Measurements from ENCODE around the gene MAPKAP1.

Gene MAPKAP1

DNA sequence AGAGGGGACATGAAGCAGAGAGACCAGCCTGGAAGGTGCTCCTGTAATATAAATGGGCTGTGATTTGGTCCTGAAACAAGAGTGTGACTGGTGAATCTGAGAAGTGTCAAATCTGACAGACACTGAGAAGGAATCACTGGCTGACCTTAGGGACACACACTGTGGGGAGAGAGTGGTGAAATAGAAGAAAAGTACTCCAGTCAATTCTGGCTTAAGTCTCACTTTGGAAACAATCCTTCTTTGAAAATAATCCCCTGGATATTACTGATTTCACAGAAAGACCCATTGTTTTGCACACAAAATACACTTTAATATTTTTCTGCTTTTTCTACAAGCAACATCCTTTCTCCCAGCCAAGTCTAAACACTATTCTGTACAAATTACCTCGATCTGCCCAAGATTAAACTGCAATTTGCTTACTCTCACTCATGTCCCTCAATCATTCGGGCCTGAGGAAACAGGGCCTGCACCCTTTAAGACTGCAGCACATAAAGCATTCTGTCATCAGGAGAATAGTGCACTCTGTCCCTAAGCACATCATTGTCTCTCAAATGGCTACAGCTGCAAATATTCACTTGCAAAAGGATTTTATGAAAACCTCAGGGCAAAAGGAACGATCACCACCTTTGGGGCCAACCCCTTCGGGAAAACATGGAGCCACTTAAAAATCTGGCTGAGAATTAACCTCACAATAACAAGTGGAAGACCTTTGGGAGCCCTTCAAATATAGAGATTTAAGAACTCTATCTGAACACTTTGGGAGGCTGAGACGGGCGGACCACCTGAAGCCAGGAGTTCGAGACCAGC lies 68.6 kb downstream of the MAPKAP1 start:
- no peak for FAIRE-seq

DNA sequence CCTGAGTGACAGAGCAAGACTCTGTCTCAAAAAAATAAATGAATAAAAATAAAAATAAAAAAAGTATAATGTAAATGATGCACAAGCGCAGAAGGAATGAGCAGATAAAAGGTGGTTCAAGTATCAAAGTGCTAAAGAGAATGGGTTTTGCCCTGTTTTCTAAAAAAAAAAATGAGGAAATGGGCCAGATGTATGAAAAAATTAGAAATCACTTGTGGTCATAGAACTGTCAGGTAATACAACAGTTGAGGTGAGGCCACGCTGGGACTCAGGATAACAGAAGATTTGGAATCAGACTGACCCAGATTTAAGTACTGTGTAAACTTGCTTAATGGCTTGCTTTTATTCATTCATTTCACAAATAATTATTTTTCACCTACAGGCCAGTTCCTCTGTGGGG lies 69.8 kb downstream of the MAPKAP1 start:
- FAIRE-seq = no peak

DNA sequence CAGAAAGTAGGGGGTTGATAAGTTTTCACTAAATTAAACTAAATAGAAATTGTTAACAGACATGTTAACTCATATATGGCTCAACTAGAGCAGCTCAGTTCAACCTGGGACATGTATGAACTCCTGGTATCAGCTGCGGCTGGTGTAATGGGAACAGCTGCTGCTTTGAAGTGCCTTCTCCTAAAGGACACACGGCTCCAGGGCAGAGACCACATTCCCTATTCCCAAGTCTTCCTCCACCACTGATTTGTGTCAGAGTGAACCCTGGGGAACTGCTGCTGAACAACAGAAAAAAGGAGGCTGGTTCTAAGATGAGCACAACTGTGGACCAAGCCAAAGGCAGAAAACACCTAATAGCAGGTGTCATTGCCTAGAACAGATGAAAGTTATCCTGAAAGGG lies 71.1 kb downstream of the MAPKAP1 start:
- FAIRE-seq = no peak

DNA sequence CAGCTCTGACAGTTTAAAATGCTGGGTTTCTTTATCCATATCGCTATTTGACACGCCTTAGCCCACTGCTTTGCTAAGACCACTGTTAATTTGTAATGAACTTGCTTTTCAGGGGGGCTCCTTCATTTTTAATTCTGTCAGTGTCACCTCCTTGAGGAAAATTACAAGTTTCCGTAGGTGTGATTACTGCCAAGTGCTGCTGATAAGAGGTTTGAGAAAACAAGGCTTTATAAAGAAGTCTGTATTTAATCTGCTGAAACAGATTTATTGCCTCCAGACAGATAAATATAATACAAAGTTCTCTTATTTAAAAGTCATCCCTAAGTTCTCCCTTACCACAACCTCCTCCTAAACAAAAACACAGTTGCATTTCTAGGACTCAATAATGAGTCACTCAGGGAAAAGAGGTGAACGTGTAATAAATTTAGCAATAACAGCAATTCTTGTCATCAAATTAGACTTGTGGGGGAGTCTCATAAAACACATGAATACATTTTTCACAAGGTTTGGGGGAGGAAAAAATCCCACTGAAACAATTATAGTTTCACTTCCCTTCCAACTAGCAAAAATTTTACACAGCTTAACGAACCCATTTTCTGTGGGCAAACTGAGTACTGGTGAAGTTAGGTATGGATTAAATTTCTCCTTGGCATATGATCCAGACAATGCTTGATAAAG lies 72.8 kb downstream of the MAPKAP1 start:
- FAIRE-seq = no peak

- no peak for FAIRE-seq
Observed at GRCh38 chr9:125633116-125633745, 73.8 kb downstream of the MAPKAP1 start.

DNA sequence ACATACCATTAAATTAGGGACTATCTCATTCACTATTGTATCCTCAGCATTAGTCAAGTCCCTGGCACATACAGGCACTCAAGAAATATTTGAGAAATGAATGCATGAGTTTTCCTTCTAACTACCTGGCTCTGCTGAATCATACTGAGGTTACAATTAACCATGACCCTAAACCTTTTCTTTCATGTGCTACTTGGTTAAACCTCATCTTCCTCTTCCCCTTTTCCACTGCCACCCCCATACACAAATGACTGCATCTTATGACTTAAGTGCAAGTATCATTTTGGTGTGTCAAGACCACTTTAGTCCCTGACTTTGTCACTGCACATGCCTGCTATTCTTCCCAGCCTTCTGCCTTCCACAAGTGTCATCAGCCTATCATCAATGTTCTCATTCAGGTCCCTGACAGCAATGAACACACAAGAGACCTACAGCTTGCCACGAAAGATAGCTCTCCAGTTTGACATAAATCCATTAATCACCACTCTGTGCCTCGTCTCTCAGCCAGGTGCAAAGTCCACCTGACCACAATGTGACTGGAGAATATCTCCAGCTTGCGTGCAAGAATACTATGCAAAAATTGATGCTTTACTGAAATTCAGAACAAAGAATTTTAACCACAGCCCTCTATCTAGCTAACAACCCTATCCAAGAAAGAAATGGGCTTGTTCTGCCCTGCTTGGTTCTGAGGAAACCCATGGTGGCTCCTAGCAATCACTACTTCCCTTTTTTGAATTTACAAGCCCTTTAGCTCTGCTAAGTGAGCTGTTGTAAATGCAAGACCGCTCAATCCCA lies 74.5 kb downstream of the MAPKAP1 start:
- FAIRE-seq = no peak

DNA sequence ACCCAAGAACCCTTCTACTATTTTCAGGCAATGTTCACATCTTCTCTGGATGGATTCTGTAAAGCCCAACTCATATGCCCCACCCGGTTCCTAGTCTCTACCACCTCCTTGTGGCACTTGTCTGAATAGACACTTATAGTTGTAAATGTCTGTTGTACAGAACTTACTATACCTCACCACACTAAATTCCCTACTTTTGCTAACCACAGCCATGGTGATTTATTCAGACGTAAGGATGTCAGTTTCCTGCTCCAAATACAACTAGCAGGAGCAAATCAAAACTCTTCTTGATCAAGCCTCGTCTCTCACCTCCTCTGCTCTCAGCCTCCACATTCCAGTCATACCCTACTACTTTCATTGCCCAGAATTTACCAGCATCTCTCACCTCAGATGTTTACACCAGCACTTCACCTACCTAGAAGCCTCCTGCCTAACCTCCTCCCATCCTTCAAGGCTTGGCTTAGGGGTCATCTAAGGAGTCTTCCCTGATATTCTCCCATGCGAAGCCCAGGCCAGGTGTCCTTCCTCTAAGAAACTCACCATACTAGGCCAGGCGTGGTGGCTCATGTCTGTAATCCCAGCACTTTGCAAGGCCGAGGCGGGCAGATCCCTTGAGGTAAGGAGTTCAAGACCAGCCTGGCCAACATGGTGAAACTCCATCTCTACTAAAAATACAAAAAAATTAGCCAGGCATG lies 75.5 kb downstream of the MAPKAP1 start:
- peak; percentile 25 for FAIRE-seq

GRCh38 chr9:125630436-125630835 lies 76.6 kb downstream of the MAPKAP1 start:
- no peak for FAIRE-seq

DNA sequence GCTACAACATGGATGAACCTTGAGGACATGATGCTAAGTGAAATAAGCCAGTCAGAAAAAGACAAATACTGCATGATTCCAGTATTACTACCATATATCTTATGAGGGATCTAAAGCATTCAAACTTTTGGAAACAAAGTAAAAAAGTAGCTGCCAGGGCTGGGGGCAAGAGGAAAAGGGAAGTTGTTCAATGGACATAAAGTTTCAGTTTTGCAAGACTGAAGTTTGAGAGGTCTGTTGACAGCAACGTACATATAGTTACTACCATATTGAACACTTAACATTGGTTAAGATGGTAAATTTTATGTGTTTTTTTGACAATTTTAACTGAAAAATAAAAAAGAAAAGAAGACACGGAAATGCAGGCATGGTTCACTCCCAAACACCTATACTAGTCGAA lies 77.6 kb downstream of the MAPKAP1 start:
- no peak for FAIRE-seq

GRCh38 chr9:125626187-125626586 lies 80.8 kb downstream of the MAPKAP1 start:
- FAIRE-seq = no peak

- no peak for FAIRE-seq
Observed at GRCh38 chr9:125621170-125621569, 85.8 kb downstream of the MAPKAP1 start.

GRCh38 chr9:125620216-125620615 lies 86.8 kb downstream of the MAPKAP1 start:
- FAIRE-seq = no peak

DNA sequence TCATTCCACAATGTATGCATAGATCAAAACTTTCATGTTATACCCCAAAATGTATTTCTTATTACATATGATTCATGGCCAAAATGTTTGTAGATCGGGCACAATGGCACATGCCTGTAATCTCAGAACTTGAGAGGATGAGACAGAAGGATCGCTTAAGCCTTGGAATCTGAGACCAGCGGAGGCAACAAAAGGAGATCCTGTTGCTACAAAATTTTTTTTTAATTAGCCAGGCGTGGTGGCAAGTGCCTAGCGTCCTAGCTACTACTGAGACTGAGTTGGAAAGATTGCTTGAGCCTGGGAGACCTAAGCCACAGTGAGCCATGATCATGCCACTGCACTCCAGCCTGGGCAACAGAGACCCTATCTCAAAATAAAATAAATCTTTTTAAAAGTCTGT lies 89.9 kb downstream of the MAPKAP1 start:
- FAIRE-seq = no peak

DNA sequence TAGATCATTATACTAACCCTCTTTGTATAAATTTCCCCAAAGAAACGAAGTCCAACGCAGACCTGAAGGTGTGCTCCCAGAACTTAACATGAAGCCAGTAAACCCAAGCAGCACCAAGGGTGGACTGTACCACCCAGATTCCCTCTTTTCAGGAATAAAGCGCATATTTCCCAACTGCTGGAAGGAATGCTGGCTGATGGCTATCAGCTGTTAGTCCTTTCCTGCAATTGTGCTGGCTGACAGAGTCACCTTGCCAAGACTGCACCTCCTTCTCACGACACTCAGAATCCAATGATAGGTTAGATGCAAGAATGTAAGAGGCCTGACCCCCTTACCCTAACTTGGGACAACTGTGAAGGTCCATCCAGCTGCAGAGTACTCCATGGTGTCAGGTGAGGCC lies 93.9 kb downstream of the MAPKAP1 start:
- no peak for FAIRE-seq

DNA sequence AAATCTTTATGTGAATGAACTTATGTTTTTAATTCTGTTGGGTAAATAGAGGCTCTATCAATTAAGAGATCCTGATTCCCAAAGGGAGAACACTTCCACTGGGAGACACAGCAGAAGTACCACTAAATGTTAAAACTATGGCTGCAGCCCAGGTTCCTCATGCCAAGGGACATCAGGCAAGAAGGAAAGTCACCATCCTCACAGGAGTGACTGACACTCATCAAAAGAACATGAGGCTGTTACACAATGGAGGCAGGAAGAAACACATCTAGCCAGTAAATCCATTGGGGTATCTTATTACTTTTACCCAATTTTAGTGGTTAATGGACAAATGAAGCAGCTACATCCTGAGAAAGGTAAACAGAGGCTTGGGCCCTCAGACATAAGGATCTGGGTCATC lies 94.4 kb downstream of the MAPKAP1 start:
- FAIRE-seq = no peak

DNA sequence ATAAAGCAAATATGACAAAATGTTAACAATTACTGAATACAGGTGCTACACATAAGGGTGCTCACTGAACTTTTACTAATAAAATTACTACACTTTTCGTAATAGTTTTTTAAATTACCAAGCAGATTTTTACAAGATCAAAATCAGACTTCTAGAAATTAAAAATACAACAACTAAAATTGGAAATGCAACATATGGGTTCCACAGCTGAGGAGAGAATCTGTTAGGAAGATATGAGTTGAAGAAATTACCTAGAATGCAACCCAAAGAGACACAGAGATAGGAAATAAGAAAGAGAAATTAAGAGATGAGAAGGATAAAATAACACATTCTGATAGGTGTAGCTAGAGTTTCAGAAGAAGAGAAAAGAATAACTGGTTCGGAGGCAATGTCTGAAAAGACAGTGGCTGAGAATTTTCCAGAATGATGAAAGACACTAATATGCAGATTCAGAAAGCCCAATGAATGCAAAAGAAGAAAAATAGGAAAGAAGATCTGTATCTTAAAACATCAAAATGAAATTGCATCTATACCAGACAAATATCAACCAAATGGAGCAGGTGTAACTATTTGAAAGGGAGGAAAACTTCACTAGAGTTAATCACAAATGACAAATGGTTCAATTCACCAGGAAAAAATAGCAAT lies 95.8 kb downstream of the MAPKAP1 start:
- no peak for FAIRE-seq

DNA sequence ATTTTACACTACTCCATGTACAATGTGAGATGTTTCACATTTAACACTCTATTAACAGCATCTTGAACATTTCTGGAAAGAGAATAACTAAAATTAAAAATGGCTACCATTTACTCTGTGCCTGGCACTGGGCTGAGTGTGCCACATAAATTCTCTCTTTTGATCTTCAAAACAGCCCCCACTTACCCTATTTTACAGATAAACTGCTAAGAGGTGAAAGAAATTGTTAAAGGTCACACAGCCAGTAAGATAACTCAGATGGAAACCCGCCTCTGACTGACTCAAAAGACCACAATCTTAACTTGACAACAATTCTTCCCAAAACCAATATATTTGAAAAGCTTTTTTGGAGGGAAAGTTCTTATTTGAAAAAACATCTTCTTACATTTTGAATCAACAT lies 97.3 kb downstream of the MAPKAP1 start:
- FAIRE-seq = no peak

DNA sequence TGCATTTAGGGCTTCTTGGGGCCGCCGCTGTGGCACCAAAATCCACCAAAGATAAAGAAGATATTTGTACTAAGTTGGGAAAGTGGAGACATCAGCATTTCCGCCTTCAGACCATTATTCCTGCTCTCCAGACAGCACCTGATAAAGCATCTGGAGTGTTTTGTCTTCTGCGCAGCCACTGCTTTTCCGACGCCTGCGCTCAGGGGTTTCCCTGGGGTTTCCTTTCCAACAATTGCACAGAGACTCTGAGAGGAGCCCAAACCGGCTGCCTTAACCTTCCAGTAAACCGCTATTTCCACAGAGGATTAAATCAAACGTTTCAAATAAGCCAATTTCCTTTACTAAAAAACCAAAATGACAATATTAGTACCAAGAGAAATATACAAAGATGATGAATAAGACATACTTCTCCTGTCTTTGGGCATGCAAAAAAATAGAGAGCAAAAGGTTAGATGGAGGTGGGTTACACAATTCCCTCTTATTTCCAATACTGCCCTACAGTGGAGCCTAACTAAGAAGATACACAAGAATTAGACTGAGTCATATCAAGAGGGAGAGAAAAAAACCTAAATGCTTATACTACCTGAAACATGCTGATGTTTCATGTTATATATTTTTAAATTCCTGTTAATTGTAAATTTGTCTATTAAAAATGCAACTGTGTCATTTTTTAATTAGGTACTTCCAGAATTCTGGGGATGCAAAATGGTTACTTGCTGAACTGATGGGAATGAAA lies 98.4 kb downstream of the MAPKAP1 start:
- FAIRE-seq = no peak

- no peak for FAIRE-seq
Observed at GRCh38 chr9:125604196-125604595, 102.8 kb downstream of the MAPKAP1 start.

- FAIRE-seq = no peak
Observed at GRCh38 chr9:125603478-125604021, 103.5 kb downstream of the MAPKAP1 start.

- no peak for FAIRE-seq
Observed at GRCh38 chr9:125601961-125602360, 105.0 kb downstream of the MAPKAP1 start.

Measured in A204.1 (cell line).